ENCODE results near the gene LMO4. TPM values are rescaled to one million over a fixed set of nuclear protein-coding genes. Genes with fewer than 3 reads are reported as not detected.

LMO4 gene
- total and polyA plus RNA-seq, 10 of the 15 experiments (the other 5 are each of a cell fraction or from before 2014, with no cell fraction given): 3.8 to 76.6 (median 20.7) TPM

- TF ChIP-seq SMARCA5 (IDR thresholded peaks at IDR 0.05): peak; percentile 92
- TF ChIP-seq PBX3 (IDR thresholded peaks at IDR 0.05; ENCODE audit: insufficient replicate concordance, low read depth, low read length): peak; percentile 88
- TF ChIP-seq MEF2A (IDR thresholded peaks at IDR 0.05; ENCODE audit: insufficient read depth, low read depth, low read length): 0 out of 2 replicates have a peak, but pooled peaks have one; percentile 23
- peak; percentile 80 for TF ChIP-seq RFX5 (IDR thresholded peaks at IDR 0.05; ENCODE audit: low read depth, low read length)
- no peak for TF ChIP-seq EED (IDR thresholded peaks at IDR 0.05; ENCODE audit: low read depth)
- TF ChIP-seq ASH2L (IDR thresholded peaks at IDR 0.05; ENCODE audit: borderline replicate concordance, low read depth): 0 out of 2 replicates have a peak, but pooled peaks have one; percentile 11
- no peak for TF ChIP-seq CBX3 (IDR thresholded peaks at IDR 0.05; ENCODE audit: borderline replicate concordance, low read depth)
- peak; percentile 85 for TF ChIP-seq NFYB (IDR thresholded peaks at IDR 0.05; ENCODE audit: insufficient read depth, low read depth, low read length)
- TF ChIP-seq HDGF (IDR thresholded peaks at IDR 0.05): peak; percentile 79; the same call in 1 of the 2 replicates
- no peak for TF ChIP-seq BCL3 (IDR thresholded peaks at IDR 0.05; ENCODE audit: borderline replicate concordance, insufficient read depth, low read depth, low read length, poor library complexity, severe bottlenecking)
- TF ChIP-seq NRF1 (conservative IDR thresholded peaks at IDR 0.05; ENCODE audit: low read depth, low read length): no peak
- TF ChIP-seq RAD51 (IDR thresholded peaks at IDR 0.05): no peak
- no peak for TF ChIP-seq ZBTB4 (CRISPR knock-in tag; IDR thresholded peaks at IDR 0.05)
- TF ChIP-seq ZZZ3 (IDR thresholded peaks at IDR 0.05; ENCODE audit: control insufficient read depth, insufficient read length, low read depth): no peak
- no peak for TF ChIP-seq HDAC6 (IDR thresholded peaks at IDR 0.05; ENCODE audit: unreplicated experiment)
- no peak for TF ChIP-seq SRF (IDR thresholded peaks at IDR 0.05; ENCODE audit: low read depth in 2 of 2, low read length in 2 of 2)
- no peak for TF ChIP-seq RUNX3 (IDR thresholded peaks at IDR 0.05; ENCODE audit: low read length)
- TF ChIP-seq HDAC2 (IDR thresholded peaks at IDR 0.05): no peak
- no peak for TF ChIP-seq SUZ12 (IDR thresholded peaks at IDR 0.05; ENCODE audit: unreplicated experiment)
- TF ChIP-seq ZSCAN29 (IDR thresholded peaks at IDR 0.05): peak; percentile 39; the same call in 1 of the 2 replicates
- peak; percentile 92 for TF ChIP-seq CREB1 (IDR thresholded peaks at IDR 0.05; ENCODE audit: low read depth)
- TF ChIP-seq IRF5 (IDR thresholded peaks at IDR 0.05; ENCODE audit: borderline replicate concordance): no peak
- TF ChIP-seq GABPA (IDR thresholded peaks at IDR 0.05; ENCODE audit: low read depth): no peak
- TF ChIP-seq KAT2A (conservative IDR thresholded peaks at IDR 0.05; ENCODE audit: control insufficient read depth, low read depth, low read length): no peak
- no peak for TF ChIP-seq JUNB (IDR thresholded peaks at IDR 0.05)
Observed at GRCh38 chr1:87328272-87329050, at the start of gene LMO4 (continued).
